H1 (cell line): ENCODE data around the gene PHLPP1. TPM values are rescaled to one million over a fixed set of nuclear protein-coding genes. Genes with fewer than 3 reads are reported as not detected.

Experiments used
- CTCF ChIA-PET: fragments of 300-600 bp; sonication (Branson Sonifier 250); formaldehyde crosslinking; loops from one replicate; lab custom pipeline; 2021; ENCODE audit not compliant: partially characterized antibody; lab: Charles Lee
- POLR2A ChIA-PET: fragments of 300-600 bp; sonication (Branson Sonifier 250); formaldehyde crosslinking; loops from one replicate; lab custom pipeline; 2021; ENCODE audit warnings: inconsistent platforms; ENCODE audit not compliant: partially characterized antibody; lab: Charles Lee
- DNase-seq, 2 experiments: peaks; one replicate each; pipeline versions ENCODE4 v3.0.0 to v3.0.0-alpha.2; 2010 to 2022; ENCODE audit warnings: low spot score in 2 of 2, low read depth in 1 of 2, mixed read lengths in 1 of 2
- FAIRE-seq: peaks from 2 replicates; lab custom pipeline; 2011; peaks lifted over from hg19 to GRCh38; lab: Jason Lieb, UNC
- H2AFZ ChIP-seq: 2 replicates; pipeline ENCODE4 v1.8.1; 2012; ENCODE audit warnings: low read length, inconsistent platforms
- H2AK5ac ChIP-seq: 2 replicates; pipeline ENCODE4 v1.6.1; 2013; ENCODE audit warnings: low read depth, low read length
- H2BK120ac ChIP-seq: replicated peaks from 2 replicates; pipeline ENCODE3; 2013; ENCODE audit warnings: low read depth, low read length, inconsistent platforms
- H2BK12ac ChIP-seq: 2 replicates; pipeline ENCODE4 v1.6.1; 2013; ENCODE audit warnings: low read depth, low read length
- H2BK15ac ChIP-seq: 2 replicates; pipeline ENCODE4 v1.6.1; 2013; ENCODE audit warnings: low read length
- H2BK20ac ChIP-seq: 2 replicates; pipeline ENCODE4 v1.6.1; 2013; ENCODE audit warnings: low read length
- H2BK5ac ChIP-seq: 2 replicates; pipeline ENCODE4 v1.6.1; 2013; ENCODE audit warnings: low read depth, low read length
- H3K14ac ChIP-seq: 2 replicates; pipeline ENCODE4 v1.6.1; 2013; ENCODE audit warnings: inconsistent platforms; ENCODE audit not compliant: insufficient read length
- H3K18ac ChIP-seq: 2 replicates; pipeline ENCODE4 v1.6.1; 2013; ENCODE audit warnings: low read length; ENCODE audit errors: extremely low read depth
- H3K23ac ChIP-seq: 2 replicates; pipeline ENCODE4 v1.6.1; 2013; ENCODE audit warnings: inconsistent platforms; ENCODE audit not compliant: insufficient read length
- H3K23me2 ChIP-seq: 2 replicates; pipeline ENCODE4 v1.6.1; 2013; ENCODE audit warnings: low read depth, low read length
- H3K27ac ChIP-seq: 2 replicates; pipeline ENCODE4 v1.6.1; 2011; ENCODE audit warnings: low read depth, low read length, inconsistent platforms
- H3K27me3 ChIP-seq, 4 experiments: replicated peaks in 1 of 4; 1 replicate in 1 of 4; 2 replicates in 3 of 4; pipeline versions ENCODE4 v1.6.1 to v1.8.1; 2011 to 2013; ENCODE audit warnings: low read length in 3 of 4, mild to moderate bottlenecking in 3 of 4, inconsistent platforms in 2 of 4, mixed read lengths in 2 of 4, moderate library complexity in 1 of 4; ENCODE audit not compliant: control insufficient read depth in 3 of 4, insufficient read depth in 3 of 4; ENCODE audit errors: extremely low read depth in 1 of 4
- H3K36me3 ChIP-seq, 4 experiments: 2 replicates each; pipeline versions ENCODE4 v1.6.1 to v1.8.1; 2011 to 2013; ENCODE audit warnings: mild to moderate bottlenecking in 4 of 4, low read length in 3 of 4, moderate library complexity in 2 of 4, control low read depth in 1 of 4, inconsistent platforms in 1 of 4; ENCODE audit not compliant: insufficient read depth in 4 of 4, control insufficient read depth in 2 of 4
- H3K4ac ChIP-seq: replicated peaks from 2 replicates; pipeline ENCODE3; 2013; ENCODE audit warnings: low read length, low read depth, mixed read lengths, inconsistent platforms; ENCODE audit not compliant: insufficient read length
- H3K4me1 ChIP-seq, 4 experiments: replicated peaks in 1 of 4; 1 replicate in 1 of 4; 2 replicates in 3 of 4; pipeline versions ENCODE4 v1.6.1 to v1.8.1; 2011 to 2013; ENCODE audit warnings: low read length in 3 of 4, inconsistent platforms in 2 of 4, mixed read lengths in 1 of 4; ENCODE audit not compliant: insufficient read depth in 4 of 4, control insufficient read depth in 3 of 4
- H3K4me2 ChIP-seq, 2 experiments: 2 replicates each; pipeline versions ENCODE4 v1.6.1 to v1.8.1; 2011 to 2013; ENCODE audit warnings: low read depth in 2 of 2, low read length in 2 of 2, control low read depth in 1 of 2, inconsistent platforms in 1 of 2, mild to moderate bottlenecking in 1 of 2; ENCODE audit not compliant: insufficient read depth in 1 of 2
- H3K4me3 ChIP-seq, 4 experiments: fragments of 200-600, 300-600 bp in 1 of 4; sonication (generic), shearing (Covaris generic), sonication (Bioruptor Twin) in 1 of 4; 2 replicates each; pipeline versions ENCODE4 v1.5.1 to v1.8.1; 2011 to 2016; ENCODE audit warnings: low read length in 4 of 4, low read depth in 3 of 4, control low read depth in 2 of 4, inconsistent platforms in 2 of 4, mild to moderate bottlenecking in 2 of 4, mixed read lengths in 1 of 4, moderate library complexity in 1 of 4; ENCODE audit not compliant: insufficient read depth in 2 of 4; ENCODE audit errors: extremely low read depth in 1 of 4
- H3K56ac ChIP-seq: replicated peaks from 2 replicates; pipeline ENCODE3; 2013; ENCODE audit warnings: low read depth, mild to moderate bottlenecking, mixed read lengths, low read length, inconsistent platforms; ENCODE audit not compliant: insufficient read length
- H3K79me1 ChIP-seq: 2 replicates; pipeline ENCODE4 v1.6.1; 2013; ENCODE audit warnings: low read depth, low read length, control low read depth
- H3K79me2 ChIP-seq, 2 experiments: 2 replicates each; pipeline versions ENCODE4 v1.6.1 to v1.8.1; 2012 to 2013; ENCODE audit warnings: low read length in 2 of 2, mild to moderate bottlenecking in 2 of 2, inconsistent platforms in 1 of 2; ENCODE audit not compliant: insufficient read depth in 2 of 2, control insufficient read depth in 1 of 2
- H3K9ac ChIP-seq, 4 experiments: replicated peaks in 1 of 4; 1 replicate in 1 of 4; 2 replicates in 3 of 4; pipeline versions ENCODE4 v1.6.1 to v1.8.1; 2011 to 2013; ENCODE audit warnings: low read depth in 3 of 4, low read length in 3 of 4, control low read depth in 2 of 4, mild to moderate bottlenecking in 2 of 4, moderate library complexity in 2 of 4, inconsistent platforms in 1 of 4; ENCODE audit errors: extremely low read depth in 1 of 4
- H3K9me3 ChIP-seq, 2 experiments: 2 replicates each; pipeline versions ENCODE4 v1.6.1 to v1.8.1; 2012 to 2013; ENCODE audit warnings: mild to moderate bottlenecking in 2 of 2, moderate library complexity in 2 of 2, control low read depth in 1 of 2, inconsistent platforms in 1 of 2, low read depth in 1 of 2, low read length in 1 of 2, mixed read lengths in 1 of 2; ENCODE audit not compliant: insufficient read depth in 2 of 2
- H4K20me1 ChIP-seq, 2 experiments: replicated peaks in 1 of 2; 2 replicates each; pipeline versions ENCODE3 to v1.8.1; 2011 to 2013; ENCODE audit warnings: inconsistent platforms in 2 of 2, low read length in 2 of 2, mild to moderate bottlenecking in 1 of 2; ENCODE audit not compliant: insufficient read depth in 2 of 2, control insufficient read depth in 1 of 2
- H4K5ac ChIP-seq: 2 replicates; pipeline ENCODE4 v1.6.1; 2013; ENCODE audit warnings: low read length, low read depth, mixed read lengths, inconsistent platforms; ENCODE audit not compliant: insufficient read length
- H4K8ac ChIP-seq: 2 replicates; pipeline ENCODE4 v1.8.0; 2013; ENCODE audit warnings: mild to moderate bottlenecking, moderate library complexity, low read length, inconsistent platforms; ENCODE audit not compliant: insufficient read depth; ENCODE audit errors: extremely low read depth
- H4K91ac ChIP-seq: replicated peaks from 2 replicates; pipeline ENCODE3; 2013; ENCODE audit warnings: low read length, mixed read lengths, inconsistent platforms; ENCODE audit not compliant: insufficient read length
- CEBPB ChIP-seq: IDR thresholded peaks from 2 replicates; pipeline ENCODE4 v1.6.1; 2012; ENCODE audit warnings: low read depth, low read length
- CTBP2 ChIP-seq: IDR thresholded peaks from 2 replicates; pipeline ENCODE4 v1.7.0; 2011; ENCODE audit warnings: borderline replicate concordance, mild to moderate bottlenecking, moderate library complexity, mixed read lengths, low read length; ENCODE audit not compliant: insufficient read depth, insufficient read length
- FOSL1 ChIP-seq: IDR thresholded peaks from 2 replicates; pipeline ENCODE4 v1.6.1; 2011; ENCODE audit warnings: mild to moderate bottlenecking, low read depth, low read length, moderate library complexity; ENCODE audit not compliant: insufficient read depth
- KDM4A ChIP-seq: IDR thresholded peaks from one replicate; pipeline ENCODE4 v1.7.1; 2012; ENCODE audit warnings: low read depth, mild to moderate bottlenecking, moderate library complexity, low read length, inconsistent platforms; ENCODE audit not compliant: severe bottlenecking
- KDM5A ChIP-seq: fragments of 200-600 bp; IDR thresholded peaks from 2 replicates; pipeline ENCODE4 v1.7.1; 2012; ENCODE audit warnings: mild to moderate bottlenecking, low read length, inconsistent platforms, mixed read lengths
- RNF2 ChIP-seq: fragments of 200-900, 300-1000 bp; sonication (generic); IDR thresholded peaks from 2 replicates; pipeline ENCODE4 v1.7.1; 2016; ENCODE audit warnings: borderline replicate concordance, low read depth, mild to moderate bottlenecking, antibody characterized with exemption, low read length; ENCODE audit not compliant: poor library complexity, severe bottlenecking; ENCODE audit errors: missing control alignments
- SIN3A ChIP-seq, 2 experiments: IDR thresholded peaks in 1 of 2; conservative IDR thresholded peaks in 1 of 2; 2 replicates each; pipeline ENCODE4 v1.6.1; 2011 to 2012; ENCODE audit warnings: low read length in 2 of 2, improper control_type of control experiment in 1 of 2, low read depth in 1 of 2, mild to moderate bottlenecking in 1 of 2
- TAF7 ChIP-seq: optimal IDR thresholded peaks from 2 replicates; pipeline ENCODE3; 2011; ENCODE audit warnings: low read depth, mild to moderate bottlenecking, inconsistent platforms, low read length, moderate library complexity, borderline replicate concordance
- WGBS, 2 experiments: shearing (Covaris generic) in 1 of 2; methylation state at CpG; one replicate each; pipeline versions ENCODE4 v1.1.6 to v1.1.7; 2013 to 2015; ENCODE audit warnings: low lambda C conversion rate in 2 of 2, mixed read lengths in 2 of 2, inconsistent platforms in 1 of 2, low coverage in 1 of 2, missing lambda C conversion rate in 1 of 2; ENCODE audit not compliant: insufficient replicate concordance in 2 of 2, insufficient coverage in 1 of 2, insufficient read length in 1 of 2; ENCODE audit errors: extremely low coverage in 1 of 2, missing lambda C conversion rate in 1 of 2; 5-methylcytosine and 5-hydroxymethylcytosine counted together
- polyA plus RNA-seq, 7 experiments: library from polyadenylated mRNA; depleted of rRNA in 3 of 7; stranded (reverse) in 5 of 7; unstranded in 2 of 7; fragments of >200 nt in 5 of 7; fragments of 200-250 nt in 2 of 7; gene quantifications; 1 replicate in 5 of 7; 2 replicates in 1 of 7; 4 replicates in 1 of 7; pipeline versions ENCODE4 v1.2.1 to v1.2.3, GENCODE V29; 2011 to 2013; ENCODE audit warnings: missing spikeins in 2 of 7, mixed read lengths in 2 of 7
- total RNA-seq: library from RNA; stranded (reverse); fragmentation: NEBNext Ultra II Directional; extraction: Animal tissue kit (Norgen Biotek cat#: 25700); gene quantifications from 2 replicates; pipeline ENCODE4 v1.2.1, GENCODE V29; 2021
- TF ChIP-seq, protein P1 (sequence below): IDR thresholded peaks from 2 replicates; pipeline ENCODE4 v1.6.1; 2011; ENCODE audit warnings: low read length, improper control_type of control experiment

The PHLPP1 gene
- total and polyA plus RNA-seq, 2 of the 8 experiments (the other 6 are each of a cell fraction or from before 2014, with no cell fraction given), result 28.0 to 66.3 TPM

DNA sequence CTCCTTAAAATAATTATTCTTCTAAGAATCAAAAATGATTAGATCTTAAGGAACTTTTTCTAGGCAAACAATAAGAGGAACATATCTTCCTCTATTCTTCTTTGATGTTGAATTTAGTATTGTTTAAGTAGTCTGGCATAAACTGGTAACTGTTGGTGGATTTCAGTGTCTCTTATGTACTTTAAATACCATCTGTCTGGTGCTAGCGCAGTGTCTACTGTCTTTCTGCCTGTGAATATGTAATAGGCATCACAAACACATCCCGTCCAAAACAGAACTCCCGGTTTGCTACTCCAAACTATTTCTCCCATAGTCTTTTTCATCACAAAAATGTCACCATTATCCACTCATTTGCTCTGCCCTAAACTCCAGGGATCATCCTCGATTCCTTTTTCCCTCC, 281.7 kb downstream of the PHLPP1 start:
- POLR2A ChIA-PET, result no interaction called here
- CTCF ChIA-PET, result interaction anchor here (1.6 kb wide), 1 partner anchor 15 kb away, joined by 4 read pairs; no protein-coding TSS in a partner anchor
- no peak overlapping the region for H3K4me3 ChIP-seq
- H2AK5ac ChIP-seq, result no peak overlapping the region
- H3K4me1 ChIP-seq, result no peaks in the 10 kb centered on the region
- no peak for DNase-seq
- H3K23ac ChIP-seq, result no peak overlapping the region
- H2BK120ac ChIP-seq, result no peak overlapping the region
- H3K18ac ChIP-seq, result no peak overlapping the region
- no peak overlapping the region for H3K9ac ChIP-seq
- H4K5ac ChIP-seq, result no peak overlapping the region
- H2BK5ac ChIP-seq, result no peak overlapping the region
- H3K23me2 ChIP-seq, result no peaks in the 10 kb centered on the region
- H2BK20ac ChIP-seq, result no peak overlapping the region
- no peaks in the 10 kb centered on the region for H3K27me3 ChIP-seq
- no peak overlapping the region for H4K91ac ChIP-seq
- no peak overlapping the region for H2BK12ac ChIP-seq
- no peaks in the 10 kb centered on the region for H3K79me1 ChIP-seq
- no peak overlapping the region for H4K8ac ChIP-seq
- H3K9me3 ChIP-seq, result no peaks in the 10 kb centered on the region
- WGBS, 2 experiments, result 87% methylated on average over 4 of the region's 4 CpGs; no CpG with 5 or more reads in 1 of the 2 experiments
- no peak overlapping the region for H3K14ac ChIP-seq
- no peak overlapping the region for H3K4me2 ChIP-seq
- no peak overlapping the region for H2BK15ac ChIP-seq
- no peak overlapping the region for H3K4ac ChIP-seq
- H3K36me3 ChIP-seq, result no peaks in the 10 kb centered on the region
- H3K56ac ChIP-seq, result no peak overlapping the region
- no peak for FAIRE-seq
- no peak overlapping the region for H2AFZ ChIP-seq
- no peaks in the 10 kb centered on the region for H4K20me1 ChIP-seq
- H3K79me2 ChIP-seq, result no peaks in the 10 kb centered on the region
- H3K27ac ChIP-seq, result no peak overlapping the region
- TF ChIP-seq SIN3A (conservative IDR thresholded peaks at IDR 0.05 in 1 of 2, IDR thresholded peaks at IDR 0.05 in 1 of 2; ENCODE audit: low read depth in 1 of 2, low read length in 2 of 2) (no peak), KDM4A (no peak), FOSL1 (no peak), CTBP2 (no peak), TAF7 (no peak), CEBPB (no peak), KDM5A (no peak), RNF2 (no peak)
- TF ChIP-seq, protein P1, sequence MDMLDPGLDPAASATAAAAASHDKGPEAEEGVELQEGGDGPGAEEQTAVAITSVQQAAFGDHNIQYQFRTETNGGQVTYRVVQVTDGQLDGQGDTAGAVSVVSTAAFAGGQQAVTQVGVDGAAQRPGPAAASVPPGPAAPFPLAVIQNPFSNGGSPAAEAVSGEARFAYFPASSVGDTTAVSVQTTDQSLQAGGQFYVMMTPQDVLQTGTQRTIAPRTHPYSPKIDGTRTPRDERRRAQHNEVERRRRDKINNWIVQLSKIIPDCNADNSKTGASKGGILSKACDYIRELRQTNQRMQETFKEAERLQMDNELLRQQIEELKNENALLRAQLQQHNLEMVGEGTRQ, result no peak
